ENCODE measurements around the gene TCF15.
"Not testable (repeated sequence)": the region's sequence is repeated elsewhere in the genome, so short reads cannot be mapped to it uniquely, and the experiment has no call there.

TCF15 gene

DNA sequence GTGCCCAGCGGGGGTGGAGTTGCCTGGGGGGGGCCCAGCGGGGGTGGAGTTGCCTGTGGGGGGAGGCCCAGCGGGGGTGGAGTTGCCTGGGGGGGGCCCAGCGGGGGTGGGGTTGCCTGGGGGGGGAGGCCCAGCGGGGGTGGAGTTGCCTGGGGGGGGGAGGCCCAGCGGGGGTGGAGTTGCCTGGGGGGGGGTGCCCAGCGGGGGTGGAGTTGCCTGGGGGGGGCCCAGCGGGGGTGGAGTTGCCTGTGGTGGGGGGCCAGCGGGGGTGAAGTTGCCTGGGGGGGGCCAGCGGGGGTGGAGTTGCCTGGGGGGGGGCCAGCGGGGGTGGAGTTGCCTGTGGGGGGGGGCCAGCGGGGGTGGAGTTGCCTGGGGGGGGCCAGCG lies 31.9 kb upstream of the TCF15 start:
- not testable (repeated sequence) for DNase-seq

DNA sequence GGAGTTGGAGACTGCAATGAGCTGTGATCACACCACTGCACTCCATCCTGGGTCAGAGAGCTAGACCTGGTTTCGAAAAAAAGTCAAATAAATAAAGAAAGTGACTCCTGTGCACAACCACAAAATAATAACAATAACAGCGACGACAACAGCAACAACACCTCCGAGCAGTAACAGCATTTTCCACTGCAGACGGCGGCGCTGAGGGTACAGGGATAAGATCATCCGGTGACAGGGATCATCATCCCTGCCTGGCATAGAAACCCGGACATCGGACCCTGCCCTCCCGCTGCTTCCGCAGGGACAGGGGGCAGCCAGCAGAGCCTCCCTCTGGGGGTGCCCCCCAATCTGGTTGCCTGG lies 31.4 kb upstream of the TCF15 start:
- DNase-seq: no peak

DNA sequence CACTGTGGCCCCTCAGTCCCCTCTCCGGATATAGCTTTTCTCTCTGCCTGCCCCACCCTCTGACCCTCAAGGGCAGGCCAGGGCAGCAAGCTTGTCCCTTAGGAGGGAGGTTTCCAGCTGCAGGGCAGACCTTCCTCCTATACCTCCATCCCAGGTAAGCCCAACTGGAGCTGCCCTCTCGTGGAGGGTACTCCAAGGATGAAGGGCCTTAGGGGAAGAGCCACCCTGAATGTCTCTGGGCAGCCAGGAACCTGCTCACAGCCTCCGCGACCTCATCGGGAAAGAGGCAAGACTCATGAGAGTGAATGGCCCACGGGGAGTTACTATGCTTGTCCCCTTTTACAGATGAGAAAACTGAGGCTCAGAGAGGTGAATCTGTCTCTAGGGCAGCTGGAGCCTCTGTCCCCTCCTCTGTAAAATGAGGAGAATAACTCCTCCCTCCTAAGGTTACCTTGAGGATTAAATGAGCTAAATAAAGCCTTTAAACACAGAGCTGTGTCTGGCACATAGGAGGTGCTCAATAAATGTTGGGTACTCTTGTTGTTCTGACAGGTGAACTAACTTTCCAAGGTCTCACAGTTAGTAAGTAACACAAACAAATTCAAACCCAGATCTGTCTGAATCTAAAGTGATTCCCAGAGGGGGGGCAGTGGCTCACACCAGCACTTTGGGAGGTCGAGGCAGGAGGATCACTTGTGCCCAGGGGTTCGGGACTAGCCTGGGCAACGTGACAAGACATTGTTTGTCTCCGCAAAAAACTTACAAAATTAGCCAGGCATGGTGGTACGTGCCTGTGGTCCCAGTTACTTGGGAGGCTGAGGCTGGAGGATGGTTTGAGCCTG lies 30.8 kb upstream of the TCF15 start:
- DNase-seq: no peak

DNA sequence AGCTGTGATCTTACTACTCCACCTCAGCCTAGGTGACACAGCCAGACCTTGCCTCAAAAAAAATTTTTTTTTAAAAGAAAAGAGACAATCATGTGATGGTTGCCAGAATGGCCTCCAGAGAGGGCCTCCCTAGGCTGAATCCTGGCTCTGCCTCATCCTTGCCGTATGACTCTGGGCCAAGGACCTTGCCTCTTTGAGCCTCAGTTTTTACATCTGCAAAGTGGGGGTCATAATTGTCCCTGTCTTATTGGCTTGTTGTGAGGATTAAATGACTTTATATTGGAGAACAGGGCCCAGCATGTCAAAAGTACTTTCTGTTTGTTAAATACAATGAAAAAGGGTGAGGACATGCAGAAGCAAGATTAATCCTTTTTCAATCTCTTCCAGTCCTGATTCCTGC lies 28.5 kb upstream of the TCF15 start:
- DNase-seq: no peak

DNA sequence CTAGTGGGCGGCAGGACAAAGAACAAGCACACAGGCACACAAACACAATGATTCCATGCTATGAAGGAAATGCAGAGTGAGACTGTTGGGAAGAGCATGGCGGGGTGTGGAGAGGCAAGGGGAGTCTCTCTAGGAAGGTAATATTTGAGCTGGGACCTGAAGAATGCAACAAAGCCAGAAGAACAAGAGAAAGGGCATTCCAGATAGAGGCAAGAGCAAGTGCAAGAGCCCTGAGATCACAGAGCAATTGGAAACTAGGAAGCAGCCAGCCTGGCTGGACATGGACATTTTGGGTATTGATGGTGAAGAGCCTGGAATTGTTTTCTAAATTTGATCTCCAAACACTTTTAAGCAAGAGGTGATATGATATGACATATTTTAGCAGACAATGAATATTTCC lies 27.4 kb upstream of the TCF15 start:
- DNase-seq: no peak

DNA sequence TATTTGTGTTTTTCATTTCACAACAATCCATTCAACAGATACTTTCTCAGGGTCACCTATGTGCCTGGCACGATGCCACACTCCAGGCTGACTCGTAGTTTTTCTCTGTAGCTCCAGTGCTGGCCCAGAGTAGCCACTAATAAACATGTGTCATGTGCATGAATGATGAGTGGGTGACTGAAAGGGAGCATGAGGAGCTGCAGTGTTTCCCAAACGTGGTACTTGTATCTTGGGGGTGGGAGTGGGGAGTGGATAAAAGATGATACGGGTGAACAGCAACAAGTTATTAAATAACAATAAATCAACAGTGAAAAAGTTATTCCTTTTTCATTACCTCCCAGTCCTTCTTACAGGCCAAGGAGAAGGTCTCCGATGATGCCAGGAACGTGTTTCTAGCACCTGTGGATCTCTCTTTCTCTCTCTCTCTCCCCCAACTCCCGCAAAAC lies 25.8 kb upstream of the TCF15 start:
- no peak for DNase-seq

DNA sequence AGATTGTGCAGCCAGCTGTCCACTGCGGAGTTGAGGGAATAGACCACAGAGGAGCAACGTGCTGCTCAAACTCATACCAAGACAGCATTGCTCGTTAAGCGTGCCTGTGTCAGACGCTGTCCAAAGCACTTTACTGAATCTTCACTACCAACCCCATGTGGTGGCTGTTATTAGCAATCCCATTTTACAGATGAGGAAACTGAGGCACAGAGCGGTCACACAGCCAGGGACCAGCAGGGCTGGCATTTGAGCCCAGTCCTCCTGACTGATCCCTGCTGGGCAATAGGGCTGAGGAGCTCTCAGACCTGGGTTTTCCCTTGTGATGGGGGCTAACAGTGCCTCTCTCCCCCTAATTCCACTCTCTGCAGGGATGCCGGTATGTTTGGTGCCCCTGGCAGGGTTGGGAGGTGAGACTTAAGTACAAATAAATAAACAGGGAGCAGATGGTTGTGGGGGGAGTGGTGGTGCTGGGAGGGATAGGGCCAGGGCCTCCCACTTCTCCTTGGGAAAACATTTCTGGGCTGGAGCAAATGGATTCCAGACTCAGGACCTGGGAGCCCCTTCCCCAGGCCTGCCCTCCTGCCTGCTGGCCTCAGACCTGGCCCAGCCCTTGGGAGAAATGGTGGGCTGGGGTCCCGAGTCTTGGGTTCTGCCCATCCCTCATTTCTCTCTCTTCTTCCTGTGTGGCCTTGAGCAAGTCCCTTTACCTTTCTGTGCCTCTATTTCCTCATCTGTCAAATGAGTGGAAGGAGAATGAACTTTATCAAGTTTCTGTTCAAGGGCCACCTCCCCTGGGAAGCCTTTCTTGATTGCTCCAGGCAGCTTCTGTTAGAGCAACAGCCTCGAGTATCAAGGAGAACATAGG lies 25.2 kb upstream of the TCF15 start:
- DNase-seq: no peak

DNA sequence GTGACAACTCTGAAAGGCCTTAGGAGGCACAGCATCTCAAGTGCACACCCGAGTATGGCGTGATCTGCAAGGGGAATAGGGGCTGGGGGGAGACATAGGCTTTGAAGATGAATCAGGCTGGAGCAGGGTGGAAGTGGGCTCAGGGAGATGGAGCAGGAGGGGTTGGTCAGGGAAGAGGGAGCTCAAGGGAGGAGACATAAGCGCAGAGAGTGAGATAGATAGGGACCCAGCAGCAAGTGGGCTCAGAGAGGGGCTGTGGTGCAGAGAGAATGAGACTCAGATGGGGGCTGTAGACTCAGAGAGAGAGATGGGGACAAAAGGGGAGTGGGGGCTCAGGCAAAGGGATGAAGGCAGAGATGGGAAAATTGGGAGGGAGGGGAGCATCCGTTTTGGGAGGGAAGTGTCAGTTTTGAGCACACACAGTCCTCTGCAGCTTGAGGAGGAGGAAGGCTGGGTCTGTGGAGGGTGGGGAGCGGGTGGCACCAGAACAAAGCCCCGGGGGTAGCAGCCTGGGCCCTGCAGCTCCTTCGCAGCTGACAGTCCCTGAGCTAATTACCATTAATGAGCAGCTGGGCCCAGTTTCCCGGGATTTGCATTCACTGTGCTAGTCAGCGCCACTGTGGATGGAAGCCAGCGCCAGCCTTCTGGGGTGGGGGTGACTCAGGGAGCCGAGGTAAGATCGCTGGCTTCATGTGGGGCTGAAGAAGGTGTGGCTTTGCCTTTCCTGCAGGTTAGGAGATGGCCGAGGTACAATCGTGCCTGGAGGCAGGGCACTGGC lies 24.2 kb upstream of the TCF15 start:
- DNase-seq: no peak

DNA sequence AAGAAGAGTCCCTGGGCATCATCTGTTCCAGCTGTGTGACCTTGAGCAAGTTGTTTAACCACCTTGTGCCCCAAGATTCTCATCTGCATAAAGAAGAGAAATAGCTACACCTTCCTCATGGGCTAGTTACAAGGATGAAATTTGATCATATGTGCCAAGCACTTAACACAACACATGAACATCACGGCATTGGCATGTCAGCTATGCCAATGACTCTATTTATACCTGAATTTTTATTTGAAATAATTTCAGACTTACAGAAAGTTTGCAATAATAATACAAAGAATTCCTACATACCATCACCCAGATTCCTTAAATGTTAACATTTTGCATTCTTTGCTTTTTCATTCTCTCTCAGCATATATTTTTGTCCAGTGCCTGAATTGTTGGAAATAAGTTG lies 21.0 kb upstream of the TCF15 start:
- no peak for DNase-seq

DNA sequence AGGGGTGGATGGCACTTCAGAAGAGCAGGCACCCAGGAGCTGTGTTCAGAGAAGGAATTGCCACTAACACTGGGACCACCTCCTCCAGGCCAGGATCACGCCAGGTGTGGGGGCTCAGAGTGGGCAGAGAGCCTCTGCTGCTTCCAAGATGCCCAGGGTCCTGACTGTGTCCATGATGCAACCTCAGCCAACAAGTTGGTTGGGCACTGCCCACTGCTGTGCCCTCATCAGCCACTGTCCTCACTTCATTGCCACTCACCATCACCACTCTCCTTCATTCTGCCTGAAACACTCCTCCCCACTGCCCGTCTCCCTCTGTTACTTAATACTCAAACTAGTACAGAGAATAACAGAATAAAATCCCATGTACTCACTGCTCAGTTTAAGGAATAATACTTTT lies 16.5 kb upstream of the TCF15 start:
- DNase-seq: no peak

DNA sequence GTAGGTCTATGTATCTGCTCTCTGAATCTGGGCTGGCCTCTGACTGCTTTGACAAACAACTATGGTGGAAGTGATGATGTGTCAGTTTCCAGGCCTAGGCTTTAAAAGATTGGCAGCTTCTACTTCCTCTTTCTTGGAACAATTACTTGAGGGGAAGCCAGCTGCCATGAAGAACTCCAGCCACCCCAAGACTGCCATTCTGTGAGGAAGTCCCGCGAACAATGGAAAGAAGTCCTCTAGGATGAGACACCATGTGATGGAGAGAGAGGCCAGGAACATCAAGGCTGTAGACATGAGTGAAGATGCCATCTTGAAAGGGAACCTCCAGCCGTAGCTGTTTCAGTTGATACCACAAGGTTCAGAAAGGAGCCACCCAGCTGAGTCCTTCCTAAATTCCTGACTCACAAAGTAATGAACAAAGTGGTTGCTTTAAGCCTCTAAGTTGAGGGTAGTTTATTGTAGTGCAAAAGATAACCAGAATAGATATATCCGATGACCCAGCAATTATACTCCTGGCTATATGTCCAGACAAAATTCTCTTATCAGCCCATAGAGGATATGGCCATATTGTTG lies 15.3 kb upstream of the TCF15 start:
- no peak for DNase-seq

DNA sequence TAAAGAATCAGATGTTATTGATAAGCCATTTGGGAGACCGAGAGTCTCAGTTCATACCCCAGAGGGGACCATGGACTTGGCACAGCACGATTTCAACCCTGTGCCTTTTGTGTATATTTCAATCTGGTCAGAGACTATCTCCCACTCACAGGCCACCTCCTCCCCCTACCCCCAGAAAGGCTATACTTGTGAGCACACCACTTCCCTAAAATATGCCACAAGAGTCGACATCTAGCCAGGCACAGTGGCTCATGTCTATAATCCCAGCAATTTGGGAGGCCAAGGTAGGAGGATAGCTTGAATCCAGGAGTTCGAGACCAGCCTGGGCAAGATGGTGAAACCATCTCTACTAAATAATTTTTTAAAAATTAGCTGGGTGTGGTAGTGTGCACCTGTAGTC lies 13.6 kb upstream of the TCF15 start:
- no peak for DNase-seq

DNA sequence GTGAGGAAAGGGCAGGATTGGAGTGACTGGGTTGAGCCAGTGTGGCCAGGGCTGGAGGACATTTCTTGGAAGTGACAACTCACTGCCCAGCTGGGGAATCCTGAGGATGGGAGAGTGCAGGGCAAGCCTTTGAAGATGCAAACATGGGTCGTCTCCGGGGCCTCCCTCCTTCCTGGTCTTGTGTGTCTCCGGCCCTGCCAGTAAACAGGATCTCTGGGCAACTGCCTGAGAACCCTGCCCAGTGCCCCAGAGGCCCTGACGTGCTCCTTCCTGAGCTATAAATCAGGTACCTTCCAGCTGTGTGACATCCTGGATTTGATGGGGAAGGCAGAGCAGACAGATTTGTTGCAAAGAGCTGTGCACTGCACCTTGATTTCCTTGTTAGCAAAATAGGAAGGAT lies 12.9 kb upstream of the TCF15 start:
- DNase-seq: no peak

DNA sequence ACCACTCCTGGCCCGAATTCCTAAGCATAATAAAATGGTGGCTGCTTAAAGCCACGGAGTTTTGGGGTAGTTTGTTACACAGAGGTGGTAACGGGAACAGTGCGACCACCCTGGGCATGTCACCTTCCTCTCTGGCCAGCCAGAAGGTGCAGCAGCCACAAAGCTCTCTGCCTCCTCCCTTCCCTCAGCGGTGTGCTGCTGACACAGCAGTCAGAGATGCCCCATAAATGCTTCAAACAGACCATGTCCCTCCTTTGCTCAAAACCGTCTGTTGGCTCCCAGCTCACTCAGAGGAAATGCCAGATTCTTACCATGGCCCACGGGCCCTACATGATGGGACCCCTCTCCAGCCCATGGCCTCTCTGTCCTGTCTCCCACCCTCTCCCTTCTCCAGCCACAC lies 12.1 kb upstream of the TCF15 start:
- no peak for DNase-seq

DNA sequence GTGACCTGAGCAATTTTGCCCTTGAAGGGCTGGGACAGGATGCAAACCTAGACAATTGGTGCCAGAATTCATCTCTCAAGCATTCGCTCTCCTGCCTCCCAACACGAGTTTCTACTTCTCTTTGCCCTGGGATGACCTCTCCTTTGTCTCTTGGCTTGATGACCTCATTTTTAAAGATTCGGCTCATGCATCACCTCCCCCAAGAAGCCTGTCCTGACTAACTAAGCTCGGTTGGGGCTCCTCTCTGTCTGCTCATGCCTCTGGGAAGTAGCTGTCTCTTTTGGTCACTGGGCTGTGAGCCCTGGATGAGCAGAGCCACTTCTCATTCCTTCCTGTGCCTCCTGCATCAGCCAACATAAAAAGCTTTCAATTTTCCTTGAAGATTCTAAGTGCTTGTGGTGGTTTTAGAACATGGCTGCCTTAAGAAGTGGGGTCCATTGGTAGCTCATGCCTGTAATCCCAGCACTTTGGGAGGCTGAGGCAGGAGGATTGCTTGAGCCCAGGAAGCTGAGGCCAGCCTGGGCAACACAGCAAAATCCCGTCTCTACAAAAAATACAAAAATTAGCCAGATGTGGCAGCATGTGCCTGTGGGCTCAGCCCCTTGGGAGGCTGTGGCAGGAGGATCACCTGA lies 11.1 kb upstream of the TCF15 start:
- no peak for DNase-seq

DNA sequence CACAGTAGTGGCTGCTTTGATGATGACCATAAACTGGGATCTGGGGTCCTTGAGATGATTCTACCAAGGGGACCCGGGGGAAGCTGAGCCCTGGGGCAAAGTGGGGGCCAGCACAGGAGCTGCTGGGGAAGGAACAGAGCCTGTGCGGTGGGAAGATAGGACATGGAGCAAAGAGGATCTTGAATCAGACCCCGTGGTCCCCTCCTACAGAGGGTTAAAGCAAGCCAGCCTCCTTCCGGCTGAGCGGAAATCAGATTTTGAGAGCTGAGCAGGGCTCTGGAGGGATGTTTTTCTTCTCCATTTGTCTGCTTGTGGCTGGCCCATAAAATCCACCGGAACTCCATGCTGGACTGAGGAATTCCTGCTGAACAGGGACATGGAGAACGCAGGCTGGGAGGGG lies 10.1 kb upstream of the TCF15 start:
- DNase-seq: no peak

DNA sequence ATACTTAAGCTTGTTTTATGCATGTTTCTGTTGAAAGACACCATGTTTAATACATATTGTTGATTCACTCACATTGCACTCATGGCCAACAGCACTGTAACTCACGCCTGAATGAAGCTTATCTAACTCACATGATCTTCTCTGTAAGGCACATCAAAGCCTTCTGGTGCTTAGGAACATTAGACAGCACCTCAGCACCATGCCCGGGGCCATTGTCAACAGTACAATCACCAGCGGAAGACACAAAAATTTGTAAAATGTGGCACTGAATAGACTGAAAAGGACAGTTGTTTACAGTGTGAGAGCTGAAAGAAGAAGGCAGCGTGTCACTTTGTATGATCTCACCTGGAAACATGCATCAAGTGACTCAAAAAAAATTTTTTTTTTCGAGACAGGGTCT lies 8.9 kb upstream of the TCF15 start:
- no peak for DNase-seq

DNA sequence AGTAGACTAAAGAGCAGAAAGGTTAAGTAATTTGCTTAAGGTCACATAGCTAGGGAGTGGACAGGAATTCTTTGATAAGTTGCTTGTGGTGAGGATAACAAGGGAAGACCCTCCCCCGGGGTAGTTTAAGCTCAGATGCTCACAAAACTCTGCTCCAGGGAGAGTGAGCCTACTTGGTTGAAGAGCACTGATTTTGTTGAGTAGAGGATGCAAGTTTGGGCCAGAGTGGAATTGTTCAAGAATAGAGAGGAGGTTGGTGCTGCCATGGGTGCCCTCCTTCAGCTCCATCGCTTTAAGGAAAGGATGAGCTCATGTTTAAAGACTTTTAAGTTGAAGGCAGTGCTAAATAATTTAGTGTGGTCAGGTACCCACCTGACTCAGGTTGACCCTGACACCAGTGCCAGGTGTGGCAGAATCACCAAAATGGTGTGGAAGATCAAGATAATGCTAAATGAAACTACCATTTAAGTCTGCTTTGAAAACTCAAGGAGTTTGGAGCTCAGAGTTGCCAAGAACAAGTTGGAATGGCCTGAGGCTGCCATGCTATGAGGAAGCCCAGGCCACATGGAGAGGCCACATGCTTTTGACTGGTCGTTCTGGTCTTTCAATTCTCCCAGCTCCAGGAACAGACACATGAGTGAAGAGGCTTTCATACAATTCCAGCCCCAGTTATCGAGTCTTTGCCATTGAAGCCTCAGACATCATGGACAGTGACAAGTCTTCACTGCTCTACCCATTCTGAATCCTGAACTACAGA lies 8.0 kb upstream of the TCF15 start:
- no peak for DNase-seq

DNA sequence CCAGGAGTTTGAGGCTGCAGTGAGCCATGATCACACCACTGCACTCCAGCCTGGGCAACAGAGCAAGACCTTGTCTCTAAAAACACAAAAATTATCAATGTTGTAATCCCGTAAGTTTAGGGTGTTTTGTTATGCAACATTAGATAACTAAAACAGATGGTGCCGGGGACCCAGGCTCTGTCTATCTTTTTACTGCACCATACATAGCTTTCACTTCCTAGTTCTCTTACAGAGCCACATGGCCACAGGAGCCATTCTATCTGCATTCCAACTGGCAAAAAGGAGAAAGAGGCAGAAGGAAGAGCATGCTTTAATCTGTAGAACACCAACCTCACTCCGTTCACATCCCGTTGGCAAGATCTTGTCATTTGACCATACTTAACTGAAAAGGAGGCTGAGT lies 5.4 kb upstream of the TCF15 start:
- no peak for DNase-seq

DNA sequence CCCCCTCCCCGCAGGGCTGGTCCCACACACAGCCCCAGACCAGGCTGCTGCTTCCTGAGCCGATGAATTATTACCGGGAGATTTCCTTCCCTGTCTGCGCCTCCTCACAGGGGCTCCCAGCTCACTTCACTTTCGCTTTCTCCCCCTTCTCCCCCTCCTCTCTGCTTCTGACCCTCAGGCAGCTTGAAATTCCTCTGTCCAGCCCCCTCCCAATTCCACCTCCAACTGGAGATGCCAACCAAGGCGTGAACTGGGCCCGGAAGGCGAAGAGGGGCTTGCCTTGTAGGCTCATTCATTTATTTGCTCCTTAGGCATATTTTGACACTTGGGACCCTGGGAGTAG lies 1.7 kb upstream of the TCF15 start:
- DNase-seq: no peak

DNA sequence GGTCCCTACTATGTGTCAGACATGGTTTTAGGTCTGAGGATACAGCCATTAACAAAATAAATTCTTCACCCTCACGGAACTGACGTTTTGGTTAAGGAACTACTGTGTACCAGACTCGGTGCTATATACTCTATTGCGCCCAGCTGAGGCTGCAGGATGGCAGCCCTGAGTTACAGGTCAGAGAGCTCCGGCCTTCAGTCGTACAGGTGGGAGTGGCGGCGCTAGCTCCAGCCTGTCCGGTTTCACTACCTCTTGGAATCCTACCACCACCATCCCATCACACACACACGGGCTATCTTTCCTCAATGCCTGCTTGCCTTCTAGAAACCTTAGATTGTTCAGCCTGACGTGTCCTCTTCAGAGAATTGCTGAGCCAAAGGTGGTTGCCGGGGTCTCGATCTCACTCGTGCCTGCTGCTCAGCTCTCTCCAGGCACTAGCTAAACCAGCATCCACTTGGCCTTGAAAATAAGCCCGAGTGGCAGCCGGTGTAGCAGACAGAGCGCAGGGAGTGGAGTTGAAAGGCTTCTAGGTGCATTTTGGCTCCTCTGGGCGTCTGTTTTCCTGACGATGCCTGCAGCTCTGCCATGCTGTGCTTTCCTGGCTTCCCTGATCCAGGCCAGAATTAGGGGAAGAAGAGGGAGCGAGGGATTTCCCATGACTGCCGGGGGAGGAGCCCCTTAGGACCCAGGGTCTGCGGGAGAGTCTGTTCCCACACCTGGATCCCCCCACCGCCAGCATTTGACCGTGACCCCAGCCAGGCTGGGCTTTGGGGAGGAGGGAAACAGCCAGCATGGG lies 1.1 kb upstream of the TCF15 start:
- DNase-seq: no peak
